HG03159 (cell line): Measurements from ENCODE around the gene PRSS48.
"Not testable (repeated sequence)": the region's sequence is repeated elsewhere in the genome, so short reads cannot be mapped to it uniquely, and the experiment has no call there.

Experiments used
- ATAC-seq: cut with Tn5 transposase; IDR thresholded peaks from one replicate; pipeline ENCODE4 v1.9.1; 2021; ENCODE audit warnings: mild to moderate bottlenecking, moderate library complexity; ENCODE audit not compliant: unreplicated experiment

PRSS48 gene

GRCh38 chr4:151315212-151315886, 38.4 kb downstream of the PRSS48 start:
- no peak for ATAC-seq

GRCh38 chr4:151316645-151317044, 39.7 kb downstream of the PRSS48 start:
- no peak for ATAC-seq

GRCh38 chr4:151318307-151319006, 41.5 kb downstream of the PRSS48 start:
- no peak for ATAC-seq

GRCh38 chr4:151319490-151319889, 42.5 kb downstream of the PRSS48 start:
- ATAC-seq = no peak

- ATAC-seq = no peak
Measured at GRCh38 chr4:151321586-151321985, 44.6 kb downstream of the PRSS48 start.

- not testable (repeated sequence) for ATAC-seq
Measured at GRCh38 chr4:151322161-151322560, 45.2 kb downstream of the PRSS48 start.

- no peak for ATAC-seq
Measured at GRCh38 chr4:151322570-151322969, 45.6 kb downstream of the PRSS48 start.

- ATAC-seq = no peak
Measured at GRCh38 chr4:151323667-151324066, 46.7 kb downstream of the PRSS48 start.

GRCh38 chr4:151324124-151324751, 47.3 kb downstream of the PRSS48 start:
- no peak for ATAC-seq

- no peak for ATAC-seq
Measured at GRCh38 chr4:151324752-151325110, 47.8 kb downstream of the PRSS48 start.

- no peak for ATAC-seq
Measured at GRCh38 chr4:151325111-151325948, 48.4 kb downstream of the PRSS48 start, which contains the start of gene SH3D19. Gene SH3D19 (minus strand): TSS chr4:151325605. CDS start chr4:151325352, 253 bp downstream.

GRCh38 chr4:151325949-151326246, 48.9 kb downstream of the PRSS48 start:
- ATAC-seq = no peak

- no peak for ATAC-seq
Measured at GRCh38 chr4:151329217-151330007, 52.5 kb downstream of the PRSS48 start.

GRCh38 chr4:151331276-151332042, 54.5 kb downstream of the PRSS48 start:
- no peak for ATAC-seq

GRCh38 chr4:151339467-151339866, 62.5 kb downstream of the PRSS48 start:
- no peak for ATAC-seq

- no peak for ATAC-seq
Measured at GRCh38 chr4:151340751-151341385, 63.9 kb downstream of the PRSS48 start.
